ENCODE measurements around the gene TRAPPC8.

- TF ChIP-seq CTCF (IDR thresholded peaks at IDR 0.05), result no peak
- TF ChIP-seq POLR2A (IDR thresholded peaks at IDR 0.05), result no peak
These were observed 31.1 kb upstream of the TRAPPC8 start for GRCh38 chr18:31973929-31974546.
